NCI-H2227 (cell line): ENCODE data around the gene STC2.

ENCODE experiments used
- DNase-seq: peaks from one replicate; lab custom pipeline; 2025; ENCODE audit not compliant: unreplicated experiment; lab: John Stamatoyannopoulos, UW

Gene STC2

GRCh38 chr5:173314166-173314952, 13.9 kb downstream of the STC2 start:
- no peak for DNase-seq

- no peak for DNase-seq
Observed at GRCh38 chr5:173313351-173313801, 14.8 kb downstream of the STC2 start.

- no peak for DNase-seq
Observed at GRCh38 chr5:173312821-173313220, 15.4 kb downstream of the STC2 start.

- no peak for DNase-seq
Observed at GRCh38 chr5:173311818-173312585, 16.2 kb downstream of the STC2 start.

DNA sequence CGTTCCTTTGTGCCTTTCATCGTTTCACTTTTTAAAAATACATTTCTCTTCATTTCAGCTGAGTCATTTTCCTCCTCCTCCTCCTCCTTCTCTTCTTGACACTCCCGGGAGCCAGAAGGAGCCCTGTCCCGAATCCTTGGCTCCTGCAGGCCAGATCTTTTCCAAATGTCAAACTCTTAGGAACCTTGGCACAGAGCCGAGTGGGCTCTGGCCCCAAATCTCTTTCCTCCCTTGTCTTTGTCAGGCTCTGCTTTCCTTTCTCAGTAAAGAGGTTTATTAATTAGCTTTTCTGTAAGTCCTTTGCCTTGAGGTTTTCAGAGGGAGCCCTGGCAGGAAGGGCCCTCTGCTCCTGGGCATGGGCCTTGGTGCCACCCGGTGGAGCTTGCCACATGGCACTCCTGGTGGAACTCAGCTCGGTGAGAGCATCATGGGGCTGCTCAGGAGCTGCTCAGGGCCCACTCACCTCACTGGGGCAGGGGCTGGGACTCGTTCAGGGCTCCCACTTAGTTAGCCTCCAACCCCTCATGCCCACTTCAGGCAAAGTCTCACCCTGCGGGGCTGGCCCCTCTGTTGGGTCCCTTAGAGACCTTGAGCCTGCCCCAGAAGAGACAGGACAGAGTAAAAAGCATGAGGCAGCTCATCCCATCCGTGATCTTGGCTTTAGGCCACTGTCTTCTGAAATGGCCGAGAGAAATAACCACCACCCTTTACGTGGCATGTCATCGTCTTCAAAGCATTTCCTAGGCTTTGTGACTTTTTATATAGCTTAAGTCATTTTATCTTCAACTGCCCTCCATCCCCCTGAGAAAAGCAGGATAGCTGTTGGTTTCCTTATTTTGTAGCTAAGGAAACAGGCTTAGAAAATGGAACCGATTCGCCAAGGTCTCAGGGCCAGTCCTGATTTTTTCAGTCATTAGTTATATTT, 17.1 kb downstream of the STC2 start:
- DNase-seq = no peak

DNA sequence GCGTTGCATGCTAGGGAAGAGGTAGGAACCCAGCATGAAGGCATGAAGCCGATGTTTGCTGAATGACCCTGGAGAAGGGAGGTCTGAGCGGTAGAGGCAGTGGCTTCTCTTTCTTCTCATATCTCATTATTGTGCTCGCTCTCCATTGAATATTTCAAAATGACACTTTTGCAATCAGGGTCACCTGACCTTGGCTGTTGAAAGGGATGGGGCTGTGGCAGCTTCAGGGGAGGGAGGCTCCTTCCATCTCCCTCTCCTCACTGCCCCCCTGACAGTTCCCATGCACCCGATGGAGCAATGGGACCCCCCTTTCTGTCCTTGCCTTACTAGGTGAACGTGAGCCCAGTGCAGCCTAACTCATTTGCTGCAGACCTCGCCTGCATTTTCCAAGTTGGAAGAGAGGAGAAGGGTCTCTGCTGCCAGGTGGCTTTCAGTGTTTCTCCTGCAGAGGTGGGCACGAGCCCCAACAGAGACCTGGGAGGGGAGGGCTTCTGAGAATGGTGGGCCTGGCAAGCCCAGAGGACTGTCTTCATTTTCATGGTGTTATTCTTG, 17.9 kb downstream of the STC2 start:
- no peak for DNase-seq

DNA sequence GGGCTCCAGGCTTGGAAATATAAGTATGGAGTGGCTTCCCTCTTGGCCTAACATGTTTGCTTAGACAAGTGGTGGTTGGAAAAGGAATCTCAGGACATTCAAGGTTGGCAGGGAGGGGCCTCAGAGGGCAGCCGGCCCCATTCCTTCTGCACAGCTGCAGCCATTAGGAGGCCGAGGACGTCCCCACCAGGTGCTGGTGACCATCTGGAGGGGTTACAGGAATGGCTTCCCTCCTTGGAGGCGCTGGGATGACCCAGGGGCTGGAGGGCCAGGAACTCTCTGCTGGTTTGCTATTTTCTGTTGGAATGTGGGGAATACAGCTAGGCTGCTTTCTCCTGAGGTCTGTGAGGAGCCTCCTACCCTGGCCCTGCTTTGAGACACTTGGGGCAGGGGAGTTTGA, 18.5 kb downstream of the STC2 start:
- DNase-seq = no peak

GRCh38 chr5:173308226-173308625, 20.0 kb downstream of the STC2 start:
- DNase-seq = no peak

DNA sequence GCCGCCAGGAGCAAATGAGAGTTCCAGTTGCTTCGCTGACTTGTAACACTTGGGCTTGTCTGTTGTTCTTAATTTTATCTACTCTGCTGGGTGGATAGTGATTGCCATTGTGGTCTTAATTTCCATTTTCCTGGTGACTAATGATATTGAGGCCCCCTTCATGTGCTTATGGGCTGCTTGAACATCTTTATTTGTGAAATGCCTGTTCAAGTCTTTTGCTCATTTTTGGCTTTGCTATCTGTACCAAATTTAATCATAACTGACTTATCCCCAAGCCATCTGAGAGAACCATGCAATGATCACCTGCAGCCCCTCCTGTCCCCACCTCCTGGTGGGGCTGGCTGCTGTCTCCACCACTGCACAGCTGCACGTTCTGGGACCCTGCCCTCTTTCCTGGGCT, 20.5 kb downstream of the STC2 start:
- DNase-seq = no peak

- no peak for DNase-seq
Observed at GRCh38 chr5:173306695-173307094, 21.5 kb downstream of the STC2 start.

DNA sequence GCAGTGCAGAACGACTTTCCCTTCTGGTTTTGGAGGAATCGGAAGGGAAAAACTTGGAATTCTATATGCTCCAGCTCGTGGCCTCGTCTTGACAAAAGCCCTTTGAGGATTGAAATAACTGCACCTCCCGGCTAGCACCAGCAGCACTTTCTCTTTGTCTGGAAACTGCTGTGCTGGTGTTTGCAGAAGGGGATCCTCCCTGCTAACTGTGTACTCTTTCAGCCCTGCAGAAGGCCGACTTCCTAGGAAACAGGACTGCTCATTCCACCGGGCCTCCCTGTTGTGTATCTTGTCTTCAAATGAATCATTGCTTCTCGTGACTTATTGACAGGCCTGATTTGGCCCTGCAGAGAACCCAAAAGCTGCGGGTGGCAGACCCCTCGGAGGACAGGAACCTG, 23.6 kb downstream of the STC2 start:
- no peak for DNase-seq

GRCh38 chr5:173303878-173304590, 24.2 kb downstream of the STC2 start:
- no peak for DNase-seq

DNA sequence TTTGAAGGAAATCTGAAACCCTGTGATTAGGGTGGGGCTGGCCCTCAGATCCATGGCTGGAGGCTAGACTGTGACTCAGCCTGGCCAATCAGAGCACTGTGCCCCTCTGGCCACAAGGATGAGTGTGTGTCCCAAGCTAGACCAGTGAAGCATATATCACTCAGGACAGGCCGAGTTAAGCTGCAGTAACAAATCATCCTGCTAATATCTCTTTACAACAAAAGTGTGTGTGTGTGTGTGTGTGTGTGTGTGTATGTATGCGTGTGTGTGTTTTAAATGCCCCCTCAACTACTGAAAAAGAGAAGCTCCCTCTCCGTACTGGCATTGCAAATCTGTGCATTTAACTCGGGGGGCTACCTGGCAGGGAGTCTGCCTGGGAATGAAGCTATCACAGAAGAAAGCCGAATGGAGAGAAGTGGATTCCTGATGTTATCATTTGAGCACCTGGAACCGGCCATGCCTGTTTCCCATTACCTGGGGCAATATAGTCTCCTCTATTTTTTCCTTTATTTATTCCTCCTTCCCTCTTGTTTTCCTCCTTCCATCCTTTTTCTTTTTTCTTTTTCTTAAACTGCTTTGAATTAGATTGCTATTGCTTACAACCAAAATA, 25.6 kb downstream of the STC2 start:
- DNase-seq = no peak

- no peak for DNase-seq
Observed at GRCh38 chr5:173301695-173302545, 26.3 kb downstream of the STC2 start.

- no peak for DNase-seq
Observed at GRCh38 chr5:173300389-173301047, 27.7 kb downstream of the STC2 start.

- no peak for DNase-seq
Observed at GRCh38 chr5:173299820-173300219, 28.4 kb downstream of the STC2 start.

DNA sequence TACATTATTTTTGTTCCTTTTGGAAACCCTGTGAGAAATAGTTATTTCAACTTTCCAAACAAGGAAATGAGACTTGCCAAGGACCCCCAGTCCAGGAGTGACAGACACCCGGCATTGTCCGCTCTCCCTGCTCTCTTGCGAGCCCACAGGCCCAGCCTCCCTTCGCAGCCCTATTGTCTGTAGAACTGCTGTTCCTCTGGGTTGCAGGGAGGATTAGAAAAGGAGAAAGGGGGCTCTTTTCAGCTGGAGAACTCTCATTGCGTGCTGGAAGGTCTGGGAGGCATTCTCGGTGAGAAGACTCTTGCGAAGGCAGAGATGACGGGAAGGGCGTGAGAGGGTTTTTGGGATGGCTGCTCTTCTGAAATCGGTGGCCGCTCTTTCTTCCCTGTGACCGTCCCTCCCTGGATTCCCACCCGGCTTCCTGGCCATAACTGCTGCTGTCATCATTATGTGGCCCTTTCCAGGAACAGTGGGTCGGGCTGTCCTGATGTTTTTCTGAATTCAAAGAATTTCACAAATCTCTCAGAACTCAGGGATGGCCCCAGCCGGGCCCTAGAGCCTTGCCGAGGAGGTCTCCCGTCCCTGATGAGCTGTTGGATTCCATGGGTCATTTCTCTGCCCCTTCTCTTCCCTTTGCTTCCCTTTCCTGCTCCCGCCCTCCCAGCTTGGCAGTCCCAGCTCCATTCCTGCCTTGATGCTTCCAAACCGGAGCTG, 29.8 kb downstream of the STC2 start:
- DNase-seq = no peak

- DNase-seq = no peak
Observed at GRCh38 chr5:173297813-173298212, 30.4 kb downstream of the STC2 start.
